ENCODE data around the gene PLCB3. TPM values are rescaled to one million over a fixed set of nuclear protein-coding genes. Genes with fewer than 3 reads are reported as not detected.
A peak's percentile ranks its signal among the peaks of the same experiment; 100 is the strongest.
"Not testable (repeated sequence)": the region's sequence is repeated elsewhere in the genome, so short reads cannot be mapped to it uniquely, and the experiment has no call there.

PLCB3 gene
- total RNA-seq, 2 donors from 2014 or later, result 13.6 to 14.4 TPM

GRCh38 chr11:64305691-64306562, 54.6 kb downstream of the PLCB3 start:
- ATAC-seq (peak; percentile 5 to 10), DNase-seq (peak; percentile 80)
- intact Hi-C loops (cut with DNase I), result loop anchor here in 1 of 2 donors (10.0 kb wide), 1 partner anchor 101 kb away; the partner anchor contains the start of gene FERMT3

GRCh38 chr11:64306563-64306875, 55.2 kb downstream of the PLCB3 start:
- intact Hi-C loops (cut with DNase I), result loop anchor here in 1 of 2 donors (10.0 kb wide), 1 partner anchor 102 kb away; the partner anchor contains the start of gene FERMT3
- no peak for DNase-seq
- ATAC-seq, result no peak

- ATAC-seq (no peak), DNase-seq (no peak)
- intact Hi-C loops (cut with DNase I), result loop anchor here in 1 of 2 donors (10.0 kb wide), 1 partner anchor 102 kb away; the partner anchor contains the start of gene FERMT3
These were observed 55.7 kb downstream of the PLCB3 start for GRCh38 chr11:64306876-64307622.

- DNase-seq, ATAC-seq: not testable (repeated sequence)
- intact Hi-C loops (cut with DNase I), result loop anchor here in 1 of 2 donors (10.0 kb wide), 1 partner anchor 103 kb away; the partner anchor contains the start of gene FERMT3
These were observed 56.5 kb downstream of the PLCB3 start for GRCh38 chr11:64307795-64308194.

- ATAC-seq, result no peak
- no peak for DNase-seq
- intact Hi-C loops (cut with DNase I), result no loop called here
These were observed 61.6 kb downstream of the PLCB3 start for GRCh38 chr11:64312947-64313346.

- intact Hi-C loops (cut with DNase I), result no loop called here
- peak in 1 of 2 donors; percentile 1 for ATAC-seq
- peak; percentile 74 for DNase-seq
These were observed 62.3 kb downstream of the PLCB3 start for GRCh38 chr11:64313491-64314145.

GRCh38 chr11:64314146-64314804, 62.9 kb downstream of the PLCB3 start:
- ATAC-seq (no peak), DNase-seq (no peak)
- intact Hi-C loops (cut with DNase I), result no loop called here

GRCh38 chr11:64314805-64315561, 63.7 kb downstream of the PLCB3 start:
- ATAC-seq (no peak), DNase-seq (no peak)
- intact Hi-C loops (cut with DNase I), result no loop called here

- ATAC-seq; DNase-seq; intact Hi-C loops (cut with DNase I): not testable (repeated sequence)
These were observed 64.6 kb downstream of the PLCB3 start for GRCh38 chr11:64315667-64316526.

- peak in 1 of 2 donors; percentile 0 for ATAC-seq
- intact Hi-C loops (cut with DNase I), result no loop called here
- DNase-seq, result peak; percentile 45
These were observed 65.5 kb downstream of the PLCB3 start for GRCh38 chr11:64316672-64317324.

GRCh38 chr11:64317325-64317960, 66.1 kb downstream of the PLCB3 start, which contains the start of gene TRMT112:
Gene TRMT112, minus strand, starts transcription at chr11:64317559. Its CDS starts 33 bp downstream, at chr11:64317526.
- ATAC-seq (peak; percentile 85 to 87), DNase-seq (peak; percentile 96)
- intact Hi-C loops (cut with DNase I), result no loop called here

GRCh38 chr11:64317961-64318765, 66.8 kb downstream of the PLCB3 start, which contains the start of gene PRDX5:
Gene PRDX5, plus strand, starts transcription at chr11:64318121. Its CDS starts 95 bp downstream, at chr11:64318216.
- ATAC-seq (peak; percentile 92 to 94), DNase-seq (peak; percentile 97)
- intact Hi-C loops (cut with DNase I), result no loop called here
